Measurements from ENCODE around the gene ACTA2. TPM values are rescaled to one million over a fixed set of nuclear protein-coding genes. Genes with fewer than 3 reads are reported as not detected.

Gene ACTA2
- total and polyA plus RNA-seq, 4 donors: 37.7 to 357 (median 70.8) TPM

DNA sequence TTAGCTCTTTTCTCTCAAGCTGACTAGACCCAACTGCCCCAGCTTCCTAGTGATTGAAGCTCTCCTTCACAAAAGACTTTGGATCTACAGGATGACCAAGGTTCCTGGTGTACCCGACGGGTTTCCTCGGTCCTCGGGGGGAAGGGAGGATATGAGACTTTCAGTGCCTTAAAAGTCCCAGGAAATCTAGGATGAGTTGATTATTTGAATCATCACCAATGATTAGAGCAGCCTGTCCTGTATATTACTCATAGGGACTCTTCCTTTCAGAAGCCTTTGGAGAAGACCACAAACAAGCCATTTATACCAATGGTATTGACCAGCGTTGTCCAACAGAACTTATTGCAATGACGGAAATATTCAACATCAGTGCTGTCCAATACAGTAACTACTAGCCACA, 6.1 kb upstream of the ACTA2 start:
- Histone ChIP-seq H3K27ac (ENCODE audit: low read depth, low read length) (no peak overlapping the region), H3K27me3 (ENCODE audit: control insufficient read depth, insufficient read depth, low read length) (no peaks in the 10 kb centered on the region), H3K4me1 (ENCODE audit: control insufficient read depth, insufficient read depth, low read length) (no peaks in the 10 kb centered on the region), H3K9me3 (ENCODE audit: control insufficient read depth, insufficient read depth, low read length) (no peaks in the 10 kb centered on the region), H3K36me3 (ENCODE audit: control insufficient read depth, insufficient read depth, low read length) (no peaks in the 10 kb centered on the region), H3K4me3 (ENCODE audit: low read depth, low read length) (no peak overlapping the region)
- DNase-seq (ENCODE audit: low read depth in 4 of 6, low spot score in 6 of 6): no peak
- whole genome bisulfite sequencing (ENCODE audit: insufficient coverage): no CpG with 5 or more reads among the region's 6 CpGs

DNA sequence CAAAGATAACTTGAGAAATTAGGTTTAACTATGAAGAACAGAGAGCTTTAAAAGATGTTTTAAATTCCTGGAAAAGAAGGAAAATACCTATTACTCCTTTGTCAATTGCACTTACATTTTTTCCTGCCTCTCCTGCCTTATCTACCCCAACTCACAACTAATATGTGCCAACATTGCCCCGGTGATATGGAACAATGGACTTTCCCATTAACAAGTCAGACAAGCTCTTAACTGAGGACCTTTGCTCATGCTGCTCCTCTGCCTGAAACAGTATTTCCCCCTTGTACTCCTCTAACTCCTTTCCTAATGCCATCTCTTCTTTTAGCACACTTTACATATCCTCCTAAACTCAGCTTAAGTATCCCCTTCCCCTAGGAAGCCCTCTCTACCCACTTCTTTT, 4.8 kb upstream of the ACTA2 start:
- 87% methylated on average over 1 of the region's 1 CpG for WGBS (ENCODE audit: insufficient coverage)
- Histone ChIP-seq H3K4me3 (ENCODE audit: low read depth, low read length) (no peak overlapping the region), H3K36me3 (ENCODE audit: control insufficient read depth, insufficient read depth, low read length) (no peaks in the 10 kb centered on the region), H3K4me1 (ENCODE audit: control insufficient read depth, insufficient read depth, low read length) (peaks cover 6% of the 10 kb centered on the region), H3K27ac (ENCODE audit: low read depth, low read length) (no peak overlapping the region), H3K27me3 (ENCODE audit: control insufficient read depth, insufficient read depth, low read length) (no peaks in the 10 kb centered on the region), H3K9me3 (ENCODE audit: control insufficient read depth, insufficient read depth, low read length) (no peaks in the 10 kb centered on the region)
- DNase-seq (ENCODE audit: low read depth in 4 of 6, low spot score in 6 of 6): no peak

DNA sequence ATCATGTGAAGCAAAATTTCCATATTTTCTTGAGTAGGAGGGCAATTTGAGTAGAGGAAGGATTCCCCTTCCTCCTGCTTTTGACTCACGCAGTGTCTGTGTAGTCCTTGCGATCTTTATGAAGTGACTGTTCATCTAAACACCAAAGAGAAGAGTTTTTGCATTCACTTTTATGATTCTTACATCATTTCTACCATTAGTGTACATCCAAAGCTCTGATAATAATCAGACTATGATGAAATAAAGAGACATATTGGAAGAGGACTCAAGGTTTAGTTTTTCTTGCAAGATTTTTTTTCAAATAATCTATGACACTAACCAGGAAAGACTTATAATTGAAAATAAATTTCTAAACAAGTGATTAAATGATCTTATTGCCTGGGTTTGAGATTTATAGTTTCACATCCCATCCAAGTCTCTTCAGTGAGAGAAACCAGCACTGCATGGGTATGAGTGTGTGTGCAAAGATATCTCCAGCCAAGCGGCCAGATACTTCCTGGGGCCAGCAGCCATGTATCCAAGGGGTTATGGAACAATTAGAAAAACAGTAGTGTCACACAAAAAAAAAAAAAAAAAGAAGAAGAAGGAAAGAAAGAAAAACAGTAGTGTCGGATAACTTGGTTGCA, 2.0 kb upstream of the ACTA2 start:
- Histone ChIP-seq H3K4me1 (ENCODE audit: control insufficient read depth, insufficient read depth, low read length) (peaks cover 11% of the 10 kb centered on the region), H3K9me3 (ENCODE audit: control insufficient read depth, insufficient read depth, low read length) (no peaks in the 10 kb centered on the region), H3K36me3 (ENCODE audit: control insufficient read depth, insufficient read depth, low read length) (no peaks in the 10 kb centered on the region), H3K27ac (ENCODE audit: low read depth, low read length) (no peak overlapping the region), H3K4me3 (ENCODE audit: low read depth, low read length) (no peak overlapping the region), H3K27me3 (ENCODE audit: control insufficient read depth, insufficient read depth, low read length) (no peaks in the 10 kb centered on the region)
- no CpG with 5 or more reads among the region's 4 CpGs for WGBS (ENCODE audit: insufficient coverage)
- DNase-seq (ENCODE audit: low read depth in 4 of 6, low spot score in 6 of 6): no peak

DNA sequence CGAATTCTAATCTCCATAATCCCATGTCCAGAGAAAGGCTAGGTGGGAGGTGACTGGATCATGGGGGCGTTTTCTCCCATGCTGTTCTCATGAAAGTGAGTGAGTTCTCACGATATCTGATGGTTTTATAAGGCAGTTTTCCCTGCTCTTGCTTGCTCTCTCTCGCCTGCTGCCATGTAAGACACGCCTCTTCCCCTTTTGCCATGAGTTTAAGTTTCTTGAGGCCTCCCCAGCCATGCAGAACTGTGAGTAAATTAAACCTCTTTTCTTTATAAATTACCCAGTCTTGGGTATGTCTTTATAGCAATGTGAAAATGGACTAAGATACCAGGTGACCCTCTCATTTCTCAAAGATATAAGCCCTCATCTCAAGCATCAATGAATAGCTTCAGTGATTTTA, 1.1 kb upstream of the ACTA2 start:
- Histone ChIP-seq H3K27ac (ENCODE audit: low read depth, low read length) (no peak overlapping the region), H3K4me3 (ENCODE audit: low read depth, low read length) (no peak overlapping the region), H3K4me1 (ENCODE audit: control insufficient read depth, insufficient read depth, low read length) (peaks cover 11% of the 10 kb centered on the region), H3K36me3 (ENCODE audit: control insufficient read depth, insufficient read depth, low read length) (no peaks in the 10 kb centered on the region), H3K9me3 (ENCODE audit: control insufficient read depth, insufficient read depth, low read length) (no peaks in the 10 kb centered on the region), H3K27me3 (ENCODE audit: control insufficient read depth, insufficient read depth, low read length) (no peaks in the 10 kb centered on the region)
- DNase-seq (ENCODE audit: low read depth in 4 of 6, low spot score in 6 of 6): no peak
- WGBS (ENCODE audit: insufficient coverage): no CpG with 5 or more reads among the region's 5 CpGs

DNA sequence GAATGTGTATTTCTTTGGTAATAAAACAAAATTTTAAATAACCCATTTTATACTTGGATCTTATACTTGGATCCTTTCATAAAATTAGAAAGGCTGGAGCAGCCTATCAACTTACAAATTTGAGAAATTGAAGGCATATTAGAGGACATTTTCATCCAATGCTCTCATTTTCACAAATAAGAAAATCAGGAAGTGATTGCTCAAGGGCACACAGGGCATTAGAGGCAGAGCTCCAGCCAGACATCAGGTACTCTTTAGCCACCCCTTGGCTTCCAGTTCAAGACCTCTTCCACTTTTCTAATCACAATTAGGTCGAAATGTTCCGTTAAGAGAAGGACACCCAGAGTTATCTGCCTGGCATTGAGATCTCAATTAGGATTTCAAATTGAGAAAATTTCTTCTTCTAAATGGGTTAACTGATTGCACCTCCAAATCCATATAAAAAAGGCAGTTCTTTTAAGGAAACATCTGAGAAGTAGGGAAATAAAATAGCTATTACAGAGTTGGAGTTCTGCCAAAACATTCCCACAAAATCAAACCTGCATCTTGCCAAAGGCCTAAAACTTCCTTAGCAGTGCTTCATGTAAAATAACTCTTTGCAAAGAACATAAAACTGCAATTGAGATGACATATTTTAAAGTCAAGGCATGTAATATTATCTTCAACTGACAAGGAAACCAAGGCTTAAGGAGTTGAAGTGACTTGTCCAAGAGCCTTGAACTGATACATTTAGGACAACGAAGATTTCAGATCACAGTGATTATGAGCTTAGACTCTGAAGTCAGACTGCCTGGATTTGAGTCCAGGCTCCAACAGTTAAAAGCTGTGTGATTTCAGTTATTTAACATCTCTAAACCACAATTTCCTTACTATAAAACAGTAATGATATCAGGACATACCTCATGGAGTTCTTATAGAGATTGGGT, 2.4 kb downstream of the ACTA2 start:
- Histone ChIP-seq H3K9me3 (ENCODE audit: control insufficient read depth, insufficient read depth, low read length) (no peaks in the 10 kb centered on the region), H3K4me1 (ENCODE audit: control insufficient read depth, insufficient read depth, low read length) (peaks cover 11% of the 10 kb centered on the region), H3K36me3 (ENCODE audit: control insufficient read depth, insufficient read depth, low read length) (no peaks in the 10 kb centered on the region), H3K27me3 (ENCODE audit: control insufficient read depth, insufficient read depth, low read length) (no peaks in the 10 kb centered on the region), H3K27ac (ENCODE audit: low read depth, low read length) (no peak overlapping the region), H3K4me3 (ENCODE audit: low read depth, low read length) (no peak overlapping the region)
- WGBS (ENCODE audit: insufficient coverage): no CpG with 5 or more reads among the region's 3 CpGs
- DNase-seq (ENCODE audit: low read depth in 4 of 6, low spot score in 6 of 6): peak in 1 of 6 donors; percentile 53

DNA sequence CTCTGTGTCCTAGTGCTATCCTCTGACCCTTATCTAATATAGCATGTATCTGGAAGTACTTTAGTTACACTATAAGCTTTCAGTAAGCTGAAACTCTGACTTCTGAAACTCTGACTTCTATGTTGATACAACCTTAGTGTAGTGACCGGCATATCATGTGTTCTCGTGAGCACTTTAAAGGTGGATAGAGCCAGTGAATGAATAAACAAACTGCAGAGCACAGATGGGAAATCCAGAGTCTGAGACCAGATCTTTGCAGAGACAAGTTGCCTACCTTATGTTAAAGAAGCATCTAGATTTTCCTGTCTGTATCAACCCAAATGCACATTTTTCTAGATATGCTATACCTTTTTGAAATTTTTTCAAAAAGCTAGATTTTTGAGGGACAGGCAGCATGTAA, 3.5 kb downstream of the ACTA2 start:
- WGBS (ENCODE audit: insufficient coverage): 67% methylated on average over 1 of the region's 2 CpGs
- no peaks in the 10 kb centered on the region for H3K27me3 ChIP-seq (ENCODE audit: control insufficient read depth, insufficient read depth, low read length)

DNA sequence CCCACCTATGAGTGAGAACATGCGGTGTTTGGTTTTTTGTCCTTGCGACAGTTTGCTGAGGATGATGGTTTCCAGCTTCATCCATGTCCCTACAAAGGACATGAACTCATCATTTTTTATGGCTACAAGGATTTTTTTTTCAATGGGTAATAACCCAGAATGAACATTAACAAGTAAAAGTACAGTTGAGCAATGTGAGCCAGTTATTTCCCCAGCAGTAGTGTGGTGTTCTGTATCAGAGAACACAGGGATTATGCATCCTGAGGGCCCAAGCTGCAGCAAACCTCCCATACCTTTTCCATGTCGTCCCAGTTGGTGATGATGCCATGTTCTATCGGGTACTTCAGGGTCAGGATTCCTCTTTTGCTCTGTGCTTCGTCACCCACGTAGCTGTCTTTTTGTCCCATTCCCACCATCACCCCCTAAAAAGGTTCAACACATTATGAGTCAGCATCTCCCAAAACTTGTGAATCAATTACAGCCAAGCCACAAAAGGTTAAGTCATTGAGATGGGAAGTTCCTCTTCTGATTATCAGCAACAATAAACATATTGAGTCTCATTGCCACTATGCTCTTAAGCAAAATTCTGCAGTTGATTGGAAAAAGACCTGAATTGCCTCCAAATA, 5.5 kb downstream of the ACTA2 start:
- Histone ChIP-seq H3K36me3 (ENCODE audit: control insufficient read depth, insufficient read depth, low read length) (no peaks in the 10 kb centered on the region), H3K9me3 (ENCODE audit: control insufficient read depth, insufficient read depth, low read length) (no peaks in the 10 kb centered on the region), H3K27me3 (ENCODE audit: control insufficient read depth, insufficient read depth, low read length) (no peaks in the 10 kb centered on the region), H3K27ac (ENCODE audit: low read depth, low read length) (no peak overlapping the region), H3K4me1 (ENCODE audit: control insufficient read depth, insufficient read depth, low read length) (peaks cover 6% of the 10 kb centered on the region), H3K4me3 (ENCODE audit: low read depth, low read length) (no peak overlapping the region)
- WGBS (ENCODE audit: insufficient coverage): 90% methylated on average over 2 of the region's 6 CpGs
- no peak for DNase-seq (ENCODE audit: low read depth in 4 of 6, low spot score in 6 of 6)

More for the DNA sequence above, 3.5 kb downstream of the ACTA2 start:
- no peaks in the 10 kb centered on the region for H3K9me3 ChIP-seq (ENCODE audit: control insufficient read depth, insufficient read depth, low read length)
- H3K27ac ChIP-seq (ENCODE audit: low read depth, low read length): no peak overlapping the region
- H3K4me3 ChIP-seq (ENCODE audit: low read depth, low read length): no peak overlapping the region
- H3K4me1 ChIP-seq (ENCODE audit: control insufficient read depth, insufficient read depth, low read length): peaks cover 11% of the 10 kb centered on the region
- no peaks in the 10 kb centered on the region for H3K36me3 ChIP-seq (ENCODE audit: control insufficient read depth, insufficient read depth, low read length)
- no peak for DNase-seq (ENCODE audit: low read depth in 4 of 6, low spot score in 6 of 6)

DNA sequence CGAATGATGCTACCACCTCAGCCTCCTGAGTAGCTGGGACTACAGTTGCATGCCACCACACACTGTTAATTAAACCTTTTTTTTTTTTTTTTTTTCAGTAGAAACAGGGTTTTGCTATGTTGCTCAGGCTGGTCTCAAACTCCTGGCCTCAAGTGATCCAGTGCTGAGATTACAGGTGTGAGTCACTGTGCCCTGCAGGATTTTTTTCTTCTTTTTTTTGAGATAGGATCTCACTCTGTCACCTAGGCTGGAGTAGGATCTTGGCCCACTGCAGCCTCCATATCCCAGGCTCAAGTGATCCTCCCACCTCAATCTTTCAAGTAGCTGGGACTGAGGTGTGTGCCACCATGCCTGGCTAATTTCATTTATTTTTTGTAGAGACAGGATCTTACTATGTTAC, 6.4 kb downstream of the ACTA2 start:
- Histone ChIP-seq H3K27me3 (ENCODE audit: control insufficient read depth, insufficient read depth, low read length) (no peaks in the 10 kb centered on the region), H3K36me3 (ENCODE audit: control insufficient read depth, insufficient read depth, low read length) (no peaks in the 10 kb centered on the region), H3K27ac (ENCODE audit: low read depth, low read length) (no peak overlapping the region), H3K4me3 (ENCODE audit: low read depth, low read length) (no peak overlapping the region), H3K9me3 (ENCODE audit: control insufficient read depth, insufficient read depth, low read length) (no peaks in the 10 kb centered on the region), H3K4me1 (ENCODE audit: control insufficient read depth, insufficient read depth, low read length) (no peaks in the 10 kb centered on the region)
- DNase-seq (ENCODE audit: low read depth in 4 of 6, low spot score in 6 of 6): no peak
- no CpG with 5 or more reads among the region's 1 CpG for WGBS (ENCODE audit: insufficient coverage)

DNA sequence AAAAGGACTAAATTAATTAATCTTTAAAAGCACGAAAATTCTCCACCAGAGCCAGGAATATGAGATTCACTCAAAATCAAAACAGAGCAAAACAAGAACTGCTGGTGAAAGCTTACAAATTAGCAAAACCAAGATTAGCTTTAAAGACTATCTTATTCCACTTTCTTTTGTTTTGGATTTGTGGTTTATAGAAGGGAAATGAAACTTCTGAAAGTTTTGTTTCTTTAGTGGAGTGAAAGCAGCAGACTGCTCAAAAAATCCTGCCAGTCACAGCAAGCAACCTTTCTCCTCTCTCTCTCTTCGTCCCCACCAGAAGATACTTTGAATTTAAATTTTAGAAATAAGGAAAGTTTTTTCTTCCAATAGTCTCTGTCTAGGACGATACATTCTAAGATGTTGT, 7.8 kb downstream of the ACTA2 start:
- DNase-seq (ENCODE audit: low read depth in 4 of 6, low spot score in 6 of 6): no peak
- WGBS (ENCODE audit: insufficient coverage): no CpG with 5 or more reads among the region's 3 CpGs
- Histone ChIP-seq H3K36me3 (ENCODE audit: control insufficient read depth, insufficient read depth, low read length) (no peaks in the 10 kb centered on the region), H3K27ac (ENCODE audit: low read depth, low read length) (no peak overlapping the region), H3K9me3 (ENCODE audit: control insufficient read depth, insufficient read depth, low read length) (no peaks in the 10 kb centered on the region), H3K27me3 (ENCODE audit: control insufficient read depth, insufficient read depth, low read length) (no peaks in the 10 kb centered on the region), H3K4me3 (ENCODE audit: low read depth, low read length) (no peak overlapping the region), H3K4me1 (ENCODE audit: control insufficient read depth, insufficient read depth, low read length) (no peaks in the 10 kb centered on the region)
